Measurements from ENCODE around the gene OTOR. TPM values are rescaled to one million over a fixed set of nuclear protein-coding genes. Genes with fewer than 3 reads are reported as not detected.
A peak's percentile ranks its signal among the peaks of the same experiment; 100 is the strongest.

The OTOR gene
- total RNA-seq, 1 experiment from 2014 or later, result not detected

DNA sequence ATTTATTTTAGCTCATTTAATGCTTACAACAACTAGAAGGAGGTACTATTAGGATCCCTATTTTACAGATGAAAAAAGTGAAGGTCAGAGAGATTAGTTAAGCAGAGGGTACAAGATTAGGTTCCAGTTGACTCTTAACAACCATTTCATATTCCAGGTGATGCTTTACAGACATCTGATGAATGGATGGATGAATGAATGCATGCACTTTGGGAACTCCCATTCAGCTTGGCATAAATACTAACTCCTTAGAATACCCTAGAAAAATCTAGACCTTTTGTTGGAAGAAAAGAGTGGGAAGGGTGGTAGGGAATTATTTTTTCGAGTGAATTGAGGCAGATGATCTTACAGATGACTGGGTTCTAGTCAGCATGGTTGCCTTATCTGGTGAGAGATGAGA lies 19.1 kb upstream of the OTOR start:
- Histone ChIP-seq H3K27ac (no peak overlapping the region), H3K27me3 (replicated peaks) (peaks cover 4% of the 10 kb centered on the region; the same call in 1 of the 2 replicates), H3K9me3 (replicated peaks) (no peaks in the 10 kb centered on the region; the same call in 1 of the 2 replicates), H3K4me3 (no peak overlapping the region), H3K36me3 (peaks cover 36% of the 10 kb centered on the region), H3K4me1 (replicated peaks) (peaks cover 12% of the 10 kb centered on the region)
- DNase-seq (ENCODE audit: low read depth in 1 of 2, low spot score in 2 of 2), result no peak

DNA sequence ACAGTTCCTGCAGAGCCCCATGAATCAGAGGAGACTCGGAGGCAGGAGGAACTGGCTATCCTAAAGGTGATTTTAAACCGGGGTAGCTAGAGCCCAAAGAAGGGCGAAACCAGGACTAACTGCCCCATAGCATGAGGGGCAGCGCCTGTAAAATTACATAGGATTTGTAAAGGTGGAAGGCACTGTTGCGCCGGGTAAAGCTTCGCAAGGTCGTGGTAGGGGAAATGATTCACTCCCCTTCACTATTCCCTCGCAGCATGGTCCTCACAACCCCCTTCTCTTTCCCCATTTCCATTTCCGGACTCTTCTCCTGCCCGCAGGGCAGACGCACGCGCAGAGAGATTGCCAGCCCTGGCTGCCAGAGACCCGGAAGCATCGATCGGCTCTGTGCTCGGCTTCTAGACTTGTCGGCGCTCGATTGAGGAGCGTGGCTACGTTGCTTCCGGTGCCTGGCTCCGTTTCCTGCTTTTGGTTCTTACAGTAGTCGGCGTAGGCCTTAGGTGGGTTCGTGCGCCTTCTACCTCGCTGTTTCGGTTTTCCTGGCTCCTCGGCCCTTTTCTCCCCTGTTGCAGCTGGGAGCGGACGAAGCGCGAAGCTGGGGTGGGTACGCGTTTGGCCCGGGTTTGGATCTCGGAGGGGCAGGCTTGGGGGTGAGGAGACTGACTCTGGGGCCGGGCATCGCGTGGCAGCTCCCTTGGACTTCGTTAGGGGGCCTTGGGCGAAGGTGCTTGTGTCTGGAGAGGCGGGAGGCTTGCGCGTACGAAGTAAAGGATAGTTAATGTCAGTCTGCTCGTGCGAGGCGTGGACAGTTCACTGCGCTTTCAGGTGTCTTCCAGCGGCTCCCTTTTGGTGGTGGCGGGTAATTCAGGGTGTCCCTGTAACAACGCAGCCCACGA lies 18.3 kb upstream of the OTOR start, which contains the start of gene SNRPB2:
TSS of gene SNRPB2 (plus strand) at position 462 of the 896 bp plus-strand sequence. CDS start 1,677 bp downstream, outside the sequence.
- peaks cover 12% of the 10 kb centered on the region for H3K4me1 ChIP-seq (replicated peaks)
- H3K9me3 ChIP-seq (replicated peaks), result no peaks in the 10 kb centered on the region; the same call in 1 of the 2 replicates
- 0 out of 2 replicates have a peak, but pooled peaks cover 4% of the 10 kb centered on the region for H3K27me3 ChIP-seq (replicated peaks)
- DNase-seq (ENCODE audit: low read depth in 1 of 2, low spot score in 2 of 2), result peak; percentile 85 to 93
- H3K36me3 ChIP-seq, result peaks cover 43% of the 10 kb centered on the region
- H3K27ac ChIP-seq, result peak within 1 kb of the TSS; percentile 81
- H3K4me3 ChIP-seq, result peak within 1 kb of the TSS; percentile 72

DNA sequence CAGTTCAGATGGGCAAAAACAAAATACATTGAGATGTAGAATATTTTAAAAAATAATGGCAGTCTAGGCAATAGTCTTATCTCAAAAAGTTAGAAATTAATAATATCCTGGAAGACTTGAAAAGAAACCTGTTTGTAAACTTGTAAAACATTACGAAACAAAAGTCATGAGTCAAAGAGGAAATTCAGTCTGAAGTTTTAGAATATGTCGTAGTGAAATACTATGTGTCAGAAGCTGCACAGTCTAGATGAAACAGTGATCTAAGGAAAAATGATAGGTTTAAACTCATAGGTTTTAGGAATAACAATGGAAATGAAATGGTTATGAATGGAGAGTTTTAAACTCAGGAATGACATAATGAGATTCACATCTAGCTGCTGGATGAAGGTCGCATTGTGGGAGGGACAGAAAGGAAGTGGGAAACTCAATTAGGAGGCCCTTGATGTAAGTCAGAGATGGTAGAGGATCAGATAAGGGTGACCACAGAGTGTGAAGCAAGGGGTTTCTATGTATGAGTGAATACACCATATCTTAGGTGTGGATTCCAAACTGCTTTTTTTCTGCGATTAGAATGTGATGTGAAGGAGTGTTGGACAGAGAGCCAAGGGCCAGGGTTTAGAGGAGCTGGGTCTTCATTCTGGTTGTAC lies 15.5 kb upstream of the OTOR start:
- DNase-seq (ENCODE audit: low read depth in 1 of 2, low spot score in 2 of 2), result no peak
- 0 out of 2 replicates have a peak, but pooled peaks cover 2% of the 10 kb centered on the region for H3K27me3 ChIP-seq (replicated peaks)
- no peak overlapping the region for H3K4me3 ChIP-seq
- no peak overlapping the region for H3K27ac ChIP-seq
- peaks cover 12% of the 10 kb centered on the region for H3K4me1 ChIP-seq (replicated peaks)
- H3K36me3 ChIP-seq, result peaks cover 68% of the 10 kb centered on the region
- no peaks in the 10 kb centered on the region; the same call in 1 of the 2 replicates for H3K9me3 ChIP-seq (replicated peaks)

DNA sequence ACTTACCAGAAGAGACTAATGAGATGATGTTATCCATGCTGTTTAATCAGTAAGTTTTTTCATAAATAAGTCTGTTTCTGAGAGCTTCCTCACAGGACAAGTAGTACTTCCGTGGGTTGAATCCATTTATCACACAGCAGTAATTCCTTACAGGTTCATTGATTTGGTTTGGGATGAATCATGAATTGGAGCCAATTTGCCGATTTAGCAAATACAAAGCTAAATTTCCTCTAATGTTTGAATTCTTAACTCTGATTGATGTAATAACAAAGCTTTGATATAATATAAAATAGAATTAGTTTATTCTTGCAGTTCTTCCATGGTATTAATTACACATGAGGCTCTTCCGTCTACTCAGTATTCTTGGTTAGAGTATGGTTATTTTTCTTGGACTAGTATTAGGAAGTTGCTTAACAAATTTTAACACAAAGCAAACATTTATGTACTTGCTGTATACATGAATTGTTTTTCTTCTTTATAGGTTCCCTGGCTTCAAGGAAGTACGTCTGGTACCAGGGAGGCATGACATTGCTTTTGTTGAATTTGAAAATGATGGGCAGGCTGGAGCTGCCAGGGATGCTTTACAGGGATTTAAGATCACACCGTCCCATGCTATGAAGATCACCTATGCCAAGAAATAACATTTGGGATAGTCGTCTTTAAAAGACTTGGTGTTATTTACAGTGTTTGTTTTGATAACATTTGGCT lies 7.6 kb upstream of the OTOR start:
- H3K9me3 ChIP-seq (replicated peaks), result no peaks in the 10 kb centered on the region
- H3K4me3 ChIP-seq, result no peak overlapping the region
- H3K27me3 ChIP-seq (replicated peaks), result no peaks in the 10 kb centered on the region
- H3K27ac ChIP-seq, result no peak overlapping the region
- no peak for DNase-seq (ENCODE audit: low read depth in 1 of 2, low spot score in 2 of 2)
- peaks cover 54% of the 10 kb centered on the region for H3K36me3 ChIP-seq
- no peaks in the 10 kb centered on the region for H3K4me1 ChIP-seq (replicated peaks)

DNA sequence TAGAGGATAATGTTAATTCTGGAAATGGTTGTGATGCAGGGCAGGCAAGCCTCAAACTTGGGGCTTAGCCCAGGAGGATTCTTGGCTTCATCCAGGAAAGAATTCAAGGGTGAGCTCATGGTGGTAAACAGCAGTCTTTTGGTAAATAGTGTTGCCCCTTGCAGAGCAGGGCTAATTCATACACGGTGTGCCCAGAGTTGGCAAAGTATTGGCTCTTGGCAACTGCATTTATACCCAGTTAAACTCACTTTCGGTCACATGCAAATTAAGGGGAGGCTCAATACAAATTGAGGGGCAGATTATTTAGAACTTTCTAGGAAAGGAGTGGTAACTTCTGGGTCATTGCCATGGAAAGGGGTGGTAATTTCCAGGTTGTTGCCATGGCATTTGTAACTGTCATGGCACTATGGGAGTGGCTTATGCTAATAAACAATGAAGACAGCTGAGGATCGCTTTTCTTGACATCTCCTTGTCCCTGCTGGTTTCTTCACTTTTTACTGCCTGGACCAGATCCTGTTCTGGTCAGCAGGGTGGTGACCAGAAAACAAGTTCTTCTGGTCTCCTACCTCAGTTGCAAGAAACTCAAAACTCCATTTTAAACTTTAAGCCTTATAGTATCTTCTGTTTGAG lies 3.9 kb upstream of the OTOR start:
- no peaks in the 10 kb centered on the region for H3K4me1 ChIP-seq (replicated peaks)
- DNase-seq (ENCODE audit: low read depth in 1 of 2, low spot score in 2 of 2), result no peak
- no peak overlapping the region for H3K27ac ChIP-seq
- H3K36me3 ChIP-seq, result peaks cover 26% of the 10 kb centered on the region
- H3K27me3 ChIP-seq (replicated peaks), result no peaks in the 10 kb centered on the region
- no peaks in the 10 kb centered on the region for H3K9me3 ChIP-seq (replicated peaks)
- H3K4me3 ChIP-seq, result no peak overlapping the region

DNA sequence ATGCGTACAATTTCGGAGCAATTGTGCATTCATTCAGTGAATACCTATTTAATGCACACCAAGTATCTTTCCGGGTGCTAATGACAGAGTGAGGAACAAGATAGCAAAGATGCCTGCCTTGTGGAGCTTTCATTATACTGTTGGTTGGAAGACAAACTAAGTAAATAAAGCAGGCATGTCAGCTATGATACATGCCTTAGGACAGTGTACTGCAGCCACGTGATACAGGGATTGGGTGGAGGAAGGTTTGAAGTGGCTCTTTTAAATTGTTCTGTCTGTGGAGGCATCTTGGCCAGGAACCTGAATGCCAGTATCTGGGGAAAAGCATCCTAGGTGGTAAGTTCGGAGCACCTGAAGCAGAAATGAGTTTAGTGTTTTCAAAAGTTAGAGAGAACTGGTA lies 3.0 kb upstream of the OTOR start:
- DNase-seq (ENCODE audit: low read depth in 1 of 2, low spot score in 2 of 2), result no peak

DNA sequence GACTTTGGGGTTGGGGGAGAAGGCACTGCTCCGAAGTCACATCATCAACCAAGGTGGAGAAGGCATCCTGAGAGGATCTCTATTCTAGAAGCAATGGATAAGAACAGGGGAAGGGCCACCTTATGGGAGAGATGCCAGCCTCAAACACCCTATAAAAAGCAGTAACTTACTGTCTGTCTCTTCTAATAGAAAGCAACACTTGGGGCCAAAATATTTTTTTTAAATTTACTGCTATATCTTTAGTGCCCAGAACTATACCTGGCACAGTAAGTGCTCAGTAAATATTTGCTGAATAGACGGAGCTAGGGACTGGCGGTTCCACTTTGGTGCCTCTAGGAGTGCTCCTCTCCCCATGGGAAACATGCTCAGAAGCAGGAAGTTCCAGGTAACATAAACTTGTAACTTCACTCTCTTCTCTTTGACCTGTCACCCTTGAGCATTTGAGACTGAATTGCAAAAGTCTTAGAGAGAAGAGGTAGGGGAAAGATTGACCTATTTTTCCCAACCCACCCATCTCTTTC lies 807 bp upstream of the OTOR start:
- H3K27ac ChIP-seq, result no peak overlapping the region
- H3K27me3 ChIP-seq (replicated peaks), result no peaks in the 10 kb centered on the region
- H3K4me3 ChIP-seq, result no peak overlapping the region

More for the DNA sequence above, 3.0 kb upstream of the OTOR start:
- no peaks in the 10 kb centered on the region for H3K9me3 ChIP-seq (replicated peaks)
- no peak overlapping the region for H3K4me3 ChIP-seq
- no peaks in the 10 kb centered on the region for H3K4me1 ChIP-seq (replicated peaks)
- no peak overlapping the region for H3K27ac ChIP-seq
- H3K36me3 ChIP-seq, result peaks cover 17% of the 10 kb centered on the region
- H3K27me3 ChIP-seq (replicated peaks), result no peaks in the 10 kb centered on the region

DNA sequence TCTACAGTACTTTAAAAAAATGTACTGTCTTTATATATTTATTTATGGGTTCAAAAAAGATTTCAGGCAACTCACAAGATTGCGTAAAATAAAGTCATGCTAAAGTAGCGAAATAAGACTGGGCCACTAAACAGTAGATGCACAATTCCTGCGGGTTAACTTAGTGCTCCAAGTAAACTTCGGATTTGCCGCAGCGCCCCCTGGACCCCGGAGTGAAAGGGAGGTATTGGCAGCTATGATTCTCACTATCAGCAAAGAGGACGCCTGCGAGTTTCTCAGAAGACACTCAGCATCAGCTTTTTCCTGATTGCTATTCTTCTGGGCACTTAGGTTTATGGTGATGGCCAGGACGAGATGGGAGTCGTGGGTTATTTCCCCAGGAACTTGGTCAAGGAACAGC lies 1.4 kb downstream of the OTOR start:
- no peaks in the 10 kb centered on the region for H3K4me1 ChIP-seq (replicated peaks)
- no peak for DNase-seq (ENCODE audit: low read depth in 1 of 2, low spot score in 2 of 2)

More for the DNA sequence above, 807 bp upstream of the OTOR start:
- no peak for DNase-seq (ENCODE audit: low read depth in 1 of 2, low spot score in 2 of 2)
- Histone ChIP-seq H3K36me3 (no peaks in the 10 kb centered on the region), H3K9me3 (replicated peaks) (no peaks in the 10 kb centered on the region), H3K4me1 (replicated peaks) (no peaks in the 10 kb centered on the region)

DNA sequence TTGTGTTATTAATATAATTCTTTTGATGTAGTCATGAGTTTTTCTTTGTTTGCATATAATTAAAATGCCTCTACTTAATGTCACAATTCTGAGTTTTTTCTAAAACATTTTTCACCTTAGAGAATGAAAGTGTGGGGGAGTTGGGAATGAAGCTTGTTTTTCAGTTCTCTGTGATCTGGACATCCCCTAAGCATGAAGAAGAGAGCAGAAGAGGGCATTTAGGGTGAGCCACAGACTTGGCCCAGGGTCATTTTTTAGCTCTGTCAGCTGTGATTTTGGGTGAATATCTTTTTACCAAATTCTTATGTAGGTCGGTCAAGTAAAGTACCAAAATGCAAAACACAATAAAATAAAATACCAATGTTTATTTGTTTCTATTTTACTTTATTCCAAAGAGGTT lies 3.9 kb downstream of the OTOR start:
- Histone ChIP-seq H3K9me3 (replicated peaks) (no peaks in the 10 kb centered on the region), H3K4me1 (replicated peaks) (no peaks in the 10 kb centered on the region), H3K4me3 (no peak overlapping the region), H3K27ac (no peak overlapping the region), H3K36me3 (no peaks in the 10 kb centered on the region), H3K27me3 (replicated peaks) (no peaks in the 10 kb centered on the region)
- no peak for DNase-seq (ENCODE audit: low read depth in 1 of 2, low spot score in 2 of 2)

More for the DNA sequence above, 1.4 kb downstream of the OTOR start:
- Histone ChIP-seq H3K9me3 (replicated peaks) (no peaks in the 10 kb centered on the region), H3K4me3 (no peak overlapping the region), H3K36me3 (no peaks in the 10 kb centered on the region), H3K27me3 (replicated peaks) (no peaks in the 10 kb centered on the region), H3K27ac (no peak overlapping the region)

DNA sequence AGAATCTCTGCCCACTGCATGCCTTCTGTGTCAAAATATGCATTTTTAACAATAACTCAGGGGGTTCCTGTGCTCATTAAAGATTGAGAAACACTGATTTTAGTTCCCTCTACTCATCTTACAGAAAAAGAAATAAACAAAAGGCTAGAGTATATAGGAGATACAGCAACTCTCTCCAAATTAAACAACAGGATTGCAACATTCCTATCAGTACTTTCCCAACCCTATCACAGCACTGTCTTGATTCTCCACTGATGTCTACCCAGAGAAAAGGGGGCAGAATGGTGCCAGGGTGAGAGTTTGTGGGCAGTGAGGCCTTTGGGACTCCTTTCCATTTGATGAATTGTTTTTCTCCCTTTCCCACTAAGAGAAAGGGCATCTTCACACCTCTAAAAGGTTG lies 4.7 kb downstream of the OTOR start:
- no peaks in the 10 kb centered on the region for H3K9me3 ChIP-seq (replicated peaks)
- no peaks in the 10 kb centered on the region for H3K36me3 ChIP-seq
- H3K4me1 ChIP-seq (replicated peaks), result no peaks in the 10 kb centered on the region
- no peak overlapping the region for H3K4me3 ChIP-seq
- no peak overlapping the region for H3K27ac ChIP-seq
- no peak for DNase-seq (ENCODE audit: low read depth in 1 of 2, low spot score in 2 of 2)
- H3K27me3 ChIP-seq (replicated peaks), result no peaks in the 10 kb centered on the region

DNA sequence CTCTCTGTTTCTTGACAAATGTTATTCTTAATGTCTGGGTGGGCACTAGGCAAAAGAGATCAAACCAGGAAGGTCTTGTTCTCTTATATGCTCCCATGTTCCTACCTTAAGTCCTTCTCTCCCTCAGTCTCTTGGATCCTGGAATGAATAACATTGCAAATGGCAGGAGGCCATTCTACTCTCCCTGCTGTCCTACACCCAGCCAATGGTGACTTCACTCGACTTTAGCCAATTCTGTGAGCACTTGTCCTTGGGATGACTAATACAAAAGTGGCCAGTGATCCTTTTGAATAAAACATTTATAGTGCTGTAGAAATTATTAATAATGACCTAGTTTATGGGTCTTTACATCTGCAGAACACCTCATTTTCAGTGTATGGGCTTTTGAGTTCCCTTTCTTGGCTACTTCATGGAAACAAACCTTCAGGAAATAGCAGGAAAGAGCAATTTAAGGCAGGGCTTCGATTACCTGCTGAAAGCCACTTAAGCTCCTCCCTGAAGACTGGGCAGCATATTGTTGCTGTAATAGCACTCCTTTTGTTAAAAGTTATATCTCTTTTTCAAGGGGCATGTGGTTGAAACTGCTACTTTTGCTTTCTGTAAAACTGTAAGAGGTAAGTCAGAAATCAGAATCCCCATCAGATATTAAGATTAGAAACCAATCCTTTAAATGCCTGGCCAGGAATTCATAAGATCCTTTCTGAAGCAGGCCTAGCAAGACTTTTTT lies 10.5 kb downstream of the OTOR start:
- Histone ChIP-seq H3K4me1 (replicated peaks) (no peaks in the 10 kb centered on the region), H3K27me3 (replicated peaks) (no peaks in the 10 kb centered on the region), H3K9me3 (replicated peaks) (no peaks in the 10 kb centered on the region), H3K27ac (no peak overlapping the region), H3K36me3 (no peaks in the 10 kb centered on the region), H3K4me3 (no peak overlapping the region)
- DNase-seq (ENCODE audit: low read depth in 1 of 2, low spot score in 2 of 2), result no peak

DNA sequence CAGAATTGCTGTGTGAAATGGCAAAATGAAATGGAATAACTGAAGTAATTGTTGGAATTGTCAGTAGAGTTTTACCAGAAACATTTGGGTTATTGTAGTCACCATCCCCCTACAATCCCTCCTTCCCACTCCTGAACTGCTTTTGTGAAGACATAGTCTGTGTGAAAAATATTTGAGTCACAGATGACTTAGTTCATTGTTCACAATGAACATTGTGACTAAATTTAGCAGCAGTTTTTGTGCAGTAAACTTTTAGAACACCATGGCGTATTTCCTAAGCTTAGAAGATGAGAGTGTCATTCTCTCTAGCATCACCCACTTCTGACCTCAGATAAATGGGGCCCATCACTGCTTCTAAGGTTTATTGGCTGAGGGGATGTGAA lies 11.0 kb downstream of the OTOR start:
- Histone ChIP-seq H3K9me3 (replicated peaks) (no peaks in the 10 kb centered on the region), H3K27me3 (replicated peaks) (no peaks in the 10 kb centered on the region), H3K4me3 (no peak overlapping the region), H3K36me3 (no peaks in the 10 kb centered on the region), H3K4me1 (replicated peaks) (no peaks in the 10 kb centered on the region), H3K27ac (no peak overlapping the region)
- DNase-seq (ENCODE audit: low read depth in 1 of 2, low spot score in 2 of 2), result no peak
